ENCODE measurements around the gene CEBPZOS.

DNA sequence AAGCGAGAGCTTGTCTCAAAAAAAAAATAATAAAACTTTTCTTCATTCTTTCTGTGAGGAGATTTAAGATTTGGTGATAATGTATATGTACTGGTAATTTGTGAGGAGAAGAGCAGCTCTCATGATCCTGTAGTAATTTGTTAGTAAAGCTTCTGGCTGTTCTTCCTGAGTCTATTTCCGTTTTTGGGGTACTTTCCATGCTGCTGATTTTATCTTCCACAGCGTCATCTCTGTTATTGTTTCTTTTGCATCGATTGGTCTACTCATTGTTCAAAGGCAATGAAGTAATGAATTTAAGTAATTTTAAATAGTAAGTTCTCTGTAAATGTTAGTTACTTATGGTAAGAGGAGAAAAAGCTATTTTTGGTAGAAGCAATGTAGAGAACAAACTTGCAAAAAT, 47.1 kb downstream of the CEBPZOS start:
- TF ChIP-seq EP300 (IDR thresholded peaks at IDR 0.05; ENCODE audit: low read depth) (no peak), POLR2A (IDR thresholded peaks at IDR 0.05) (no peak)
